Activated T-helper 17 cell treated with anti-CD3 and anti-CD28 coated beads, Interleukin-2, amount 50 U/mL, for 72 hours (primary cell): ENCODE data around the gene PKNOX1. TPM values are rescaled to one million over a fixed set of nuclear protein-coding genes. Genes with fewer than 3 reads are reported as not detected.
"Not testable (repeated sequence)": the region's sequence is repeated elsewhere in the genome, so short reads cannot be mapped to it uniquely, and the experiment has no call there.

Experiments used
- ATAC-seq: fragments of 150-1000 bp; cut with Tn5 transposase; replicated peaks from 2 replicates; pipeline ENCODE4 v1.10.0; 2021; ENCODE audit warnings: mild to moderate bottlenecking, moderate library complexity
- H3K27ac Mint-ChIP-seq: one replicate; pipeline ENCODE4 v1.8.0; 2022; ENCODE audit warnings: mixed read lengths
- H3K27me3 Mint-ChIP-seq: one replicate; pipeline ENCODE4 v1.8.0; 2022; ENCODE audit warnings: mixed read lengths
- H3K36me3 Mint-ChIP-seq: one replicate; pipeline ENCODE4 v1.8.0; 2022; ENCODE audit warnings: low read depth, mild to moderate bottlenecking, mixed read lengths
- H3K4me1 Mint-ChIP-seq: one replicate; pipeline ENCODE4 v1.8.0; 2022; ENCODE audit warnings: mixed read lengths
- H3K4me3 Mint-ChIP-seq: one replicate; pipeline ENCODE4 v1.8.0; 2022; ENCODE audit warnings: mild to moderate bottlenecking, mixed read lengths
- H3K9me3 Mint-ChIP-seq: one replicate; pipeline ENCODE4 v1.8.0; 2022; ENCODE audit warnings: mixed read lengths
- total RNA-seq, 2 donors: library from RNA; stranded (reverse); gene quantifications; one replicate each; pipeline ENCODE4 v1.2.3, GENCODE V29; 2022

The PKNOX1 gene
- total RNA-seq, 2 donors from 2014 or later: 18.0 to 29.6 TPM

- not testable (repeated sequence) for H3K27ac Mint-ChIP-seq, H3K36me3 Mint-ChIP-seq, H3K27me3 Mint-ChIP-seq, H3K4me1 Mint-ChIP-seq, H3K9me3 Mint-ChIP-seq, H3K4me3 Mint-ChIP-seq, ATAC-seq
Observed at GRCh38 chr21:43065991-43066390, 91.6 kb downstream of the PKNOX1 start.

- H3K36me3 Mint-ChIP-seq, H3K4me3 Mint-ChIP-seq, H3K4me1 Mint-ChIP-seq, H3K27ac Mint-ChIP-seq, H3K27me3 Mint-ChIP-seq, H3K9me3 Mint-ChIP-seq, ATAC-seq: not testable (repeated sequence)
Observed at GRCh38 chr21:43066690-43067089, 92.3 kb downstream of the PKNOX1 start.

GRCh38 chr21:43068065-43068464 lies 93.7 kb downstream of the PKNOX1 start:
- H3K27ac Mint-ChIP-seq, H3K36me3 Mint-ChIP-seq, H3K27me3 Mint-ChIP-seq, H3K4me1 Mint-ChIP-seq, H3K9me3 Mint-ChIP-seq, H3K4me3 Mint-ChIP-seq, ATAC-seq: not testable (repeated sequence)

- H3K9me3 Mint-ChIP-seq, H3K36me3 Mint-ChIP-seq, H3K4me3 Mint-ChIP-seq, ATAC-seq, H3K27me3 Mint-ChIP-seq, H3K4me1 Mint-ChIP-seq, H3K27ac Mint-ChIP-seq: not testable (repeated sequence)
Observed at GRCh38 chr21:43069682-43070081, 95.3 kb downstream of the PKNOX1 start.

- H3K27me3 Mint-ChIP-seq, H3K9me3 Mint-ChIP-seq, ATAC-seq, H3K4me1 Mint-ChIP-seq, H3K4me3 Mint-ChIP-seq, H3K27ac Mint-ChIP-seq, H3K36me3 Mint-ChIP-seq: not testable (repeated sequence)
Observed at GRCh38 chr21:43072742-43073141, 98.4 kb downstream of the PKNOX1 start.

- H3K4me1 Mint-ChIP-seq, H3K27ac Mint-ChIP-seq, ATAC-seq, H3K9me3 Mint-ChIP-seq, H3K36me3 Mint-ChIP-seq, H3K27me3 Mint-ChIP-seq, H3K4me3 Mint-ChIP-seq: not testable (repeated sequence)
Observed at GRCh38 chr21:43074401-43075169, 100.2 kb downstream of the PKNOX1 start.

- H3K27me3 Mint-ChIP-seq, H3K9me3 Mint-ChIP-seq, H3K4me1 Mint-ChIP-seq, ATAC-seq, H3K27ac Mint-ChIP-seq, H3K36me3 Mint-ChIP-seq, H3K4me3 Mint-ChIP-seq: not testable (repeated sequence)
Observed at GRCh38 chr21:43075170-43076022, 101.0 kb downstream of the PKNOX1 start, which contains the start of gene CBS. Gene CBS (minus strand): TSS chr21:43075835. CDS start chr21:43072193, 3,642 bp downstream.

- H3K9me3 Mint-ChIP-seq, H3K4me1 Mint-ChIP-seq, H3K4me3 Mint-ChIP-seq, H3K27me3 Mint-ChIP-seq, H3K27ac Mint-ChIP-seq, ATAC-seq, H3K36me3 Mint-ChIP-seq: not testable (repeated sequence)
Observed at GRCh38 chr21:43076023-43076637, 101.8 kb downstream of the PKNOX1 start.

GRCh38 chr21:43076643-43077042 lies 102.3 kb downstream of the PKNOX1 start:
- H3K36me3 Mint-ChIP-seq, H3K4me3 Mint-ChIP-seq, H3K27ac Mint-ChIP-seq, H3K4me1 Mint-ChIP-seq, ATAC-seq, H3K27me3 Mint-ChIP-seq, H3K9me3 Mint-ChIP-seq: not testable (repeated sequence)

- not testable (repeated sequence) for H3K9me3 Mint-ChIP-seq, H3K27me3 Mint-ChIP-seq, H3K4me1 Mint-ChIP-seq, H3K36me3 Mint-ChIP-seq, H3K27ac Mint-ChIP-seq, H3K4me3 Mint-ChIP-seq, ATAC-seq
Observed at GRCh38 chr21:43082587-43083300, 108.4 kb downstream of the PKNOX1 start.

Other genes with a start within 250 kb of the PKNOX1 start
- 10 to 100 TPM; 20.1 to 52.0 TPM for gene WDR4, start 95.0 kb upstream of the PKNOX1 start, total RNA-seq
- gene NDUFV3, start 81.3 kb upstream of the PKNOX1 start, total RNA-seq: 10 to 100 TPM; 18.8 to 30.6 TPM
- gene ERVH48-1, start 48.9 kb upstream of the PKNOX1 start, total RNA-seq: under 1 TPM; 0.13 to 0.29 TPM
- gene CBS, start 101.3 kb downstream of the PKNOX1 start, total RNA-seq: 10 to 100 TPM in 1 of 2 donors, 1 to 10 TPM in 1; 2.9 to 10.1 TPM
- gene U2AF1, start 133.0 kb downstream of the PKNOX1 start, total RNA-seq: 10 to 100 TPM; 19.3 to 30.7 TPM
- not detected for gene CRYAA, start 194.4 kb downstream of the PKNOX1 start, total RNA-seq